HCT116 (cell line): ENCODE measurements around the gene TPI1. TPM values are rescaled to one million over a fixed set of nuclear protein-coding genes. Genes with fewer than 3 reads are reported as not detected.

ENCODE experiments used
- ATAC-seq: fragments of 200-7000 bp; cut with Tn5 transposase; 2 replicates; pipeline ENCODE4 v1.9.1; 2020; ENCODE audit warnings: mild to moderate bottlenecking, moderate library complexity
- BruUV-seq: library from RNA; stranded (reverse); fragments of 400-500 nt; replicated peaks from 2 replicates; lab custom pipeline; 2021; lab: Mats Ljungman, UMichigan
- CTCF ChIA-PET: fragments of 300-600 bp; sonication (Branson Sonifier 250); formaldehyde crosslinking; loops from one replicate; lab custom pipeline; 2021; ENCODE audit warnings: antibody characterized with exemption; lab: Charles Lee
- POLR2A ChIA-PET: fragments of 300-600, 350-600 bp; sonication (Branson Sonifier 250); formaldehyde crosslinking; loops from one replicate; lab custom pipeline; 2021; ENCODE audit warnings: antibody characterized with exemption; lab: Charles Lee
- RAD21 ChIA-PET, 2 experiments: fragments of 300-600 bp; sonication (Branson Sonifier 250); formaldehyde crosslinking; loops; one replicate each; lab custom pipeline; 2023; ENCODE audit warnings: low total read pairs in 2 of 2; ENCODE audit not compliant: uncharacterized antibody in 2 of 2, unreplicated experiment in 2 of 2, low non-redundant PET in 1 of 2; lab: Charles Lee
- DNase-seq: peaks from one replicate; pipeline ENCODE4 v3.0.0-alpha.2; 2010; ENCODE audit warnings: low read depth, low spot score
- H2AFZ ChIP-seq: fragments of 200-600 bp; shearing (Covaris generic), sonication (generic); 2 replicates; pipeline ENCODE4 v1.6.1; 2017; ENCODE audit warnings: low read depth, mixed run types, mixed read lengths, antibody characterized with exemption, low read length; ENCODE audit not compliant: poor library complexity, severe bottlenecking
- H3K27ac ChIP-seq: 2 replicates; pipeline ENCODE4 v1.5.1; 2012; ENCODE audit warnings: low read depth, low read length
- H3K27me3 ChIP-seq: fragments of 200-600 bp; sonication (generic); 2 replicates; pipeline ENCODE4 v1.6.1; 2016; ENCODE audit warnings: mixed run types, low read length, mixed read lengths; ENCODE audit not compliant: insufficient read depth
- H3K36me3 ChIP-seq, 2 experiments: fragments of 200-500 bp in 1 of 2; fragments of 200-600 bp in 1 of 2; sonication (Bioruptor generic) in 1 of 2; sonication (generic) in 1 of 2; 2 replicates each; pipeline versions ENCODE4 v1.5.1 to v1.6.1; 2014 to 2016; ENCODE audit warnings: low read length in 2 of 2, inconsistent platforms in 1 of 2, mixed read lengths in 1 of 2, mixed run types in 1 of 2; ENCODE audit not compliant: insufficient read depth in 2 of 2, control insufficient read depth in 1 of 2
- H3K4me1 ChIP-seq, 2 experiments: fragments of 200-600 bp in 1 of 2; sonication (generic) in 1 of 2; 2 replicates each; pipeline versions ENCODE4 v1.5.1 to v1.6.1; 2012 to 2017; ENCODE audit warnings: low read length in 2 of 2, inconsistent platforms in 1 of 2, mild to moderate bottlenecking in 1 of 2, mixed read lengths in 1 of 2, mixed run types in 1 of 2, moderate library complexity in 1 of 2; ENCODE audit not compliant: insufficient read depth in 2 of 2, control insufficient read depth in 1 of 2
- H3K4me2 ChIP-seq: fragments of 200-600 bp; sonication (generic); 2 replicates; pipeline ENCODE4 v1.6.1; 2017; ENCODE audit warnings: mixed run types, low read length, mixed read lengths
- H3K4me3 ChIP-seq, 2 experiments: fragments of 200-600 bp in 1 of 2; sonication (generic) in 1 of 2; replicated peaks in 1 of 2; 2 replicates each; pipeline ENCODE4 v1.5.1; 2011 to 2016; ENCODE audit warnings: low read length in 2 of 2, control low read depth in 1 of 2, low read depth in 1 of 2, mild to moderate bottlenecking in 1 of 2, mixed read lengths in 1 of 2, mixed run types in 1 of 2
- H3K79me2 ChIP-seq: fragments of 200-600 bp; sonication (generic); 2 replicates; pipeline ENCODE4 v1.6.1; 2017; ENCODE audit warnings: mild to moderate bottlenecking, mixed run types, low read length, moderate library complexity, mixed read lengths; ENCODE audit not compliant: insufficient read depth
- H3K9ac ChIP-seq: fragments of 200-600 bp; sonication (generic); 2 replicates; pipeline ENCODE4 v1.6.1; 2016; ENCODE audit warnings: low read length, mixed read lengths
- H3K9me2 ChIP-seq: fragments of 200-600 bp; sonication (generic), shearing (Covaris generic); 2 replicates; pipeline ENCODE4 v1.6.1; 2017; ENCODE audit warnings: mixed run types, mild to moderate bottlenecking, moderate library complexity; ENCODE audit not compliant: insufficient read depth
- H3K9me3 ChIP-seq, 2 experiments: fragments of 200-500 bp in 1 of 2; fragments of 200-600 bp in 1 of 2; sonication (Bioruptor generic) in 1 of 2; sonication (generic) in 1 of 2; 2 replicates each; pipeline ENCODE4 v1.6.1; 2014 to 2017; ENCODE audit warnings: low read length in 2 of 2, mixed read lengths in 2 of 2, inconsistent platforms in 1 of 2, low read depth in 1 of 2, mild to moderate bottlenecking in 1 of 2, mixed run types in 1 of 2, moderate library complexity in 1 of 2; ENCODE audit not compliant: control insufficient read depth in 1 of 2, insufficient read depth in 1 of 2
- H4K20me1 ChIP-seq: fragments of 200-600 bp; sonication (generic), shearing (Covaris generic); 2 replicates; pipeline ENCODE4 v1.6.1; 2017; ENCODE audit warnings: mixed run types, mild to moderate bottlenecking, moderate library complexity; ENCODE audit not compliant: insufficient read depth
- CBX3 ChIP-seq: IDR thresholded peaks from 2 replicates; pipeline ENCODE4 v1.6.1; 2012; ENCODE audit warnings: low read depth
- CEBPB ChIP-seq: IDR thresholded peaks from 2 replicates; pipeline ENCODE4 v1.6.1; 2012; ENCODE audit warnings: low read depth
- ELF1 ChIP-seq: IDR thresholded peaks from 2 replicates; pipeline ENCODE4 v1.6.1; 2012; ENCODE audit warnings: low read depth, borderline replicate concordance
- EZH2 ChIP-seq: fragments of 200-600 bp; sonication (generic); IDR thresholded peaks from 2 replicates; pipeline ENCODE4 v1.6.1; 2017; ENCODE audit warnings: antibody characterized with exemption, mixed run types
- EZH2phosphoT487 ChIP-seq: fragments of 200-600 bp; IDR thresholded peaks from 2 replicates; pipeline ENCODE4 v1.6.1; 2018; ENCODE audit warnings: antibody characterized with exemption, borderline replicate concordance
- MAX ChIP-seq: IDR thresholded peaks from 2 replicates; pipeline ENCODE4 v1.6.1; 2012
- POLR2AphosphoS5 ChIP-seq: IDR thresholded peaks from 2 replicates; pipeline ENCODE4 v1.6.1; 2011; ENCODE audit warnings: mild to moderate bottlenecking, low read depth, low read length, moderate library complexity
- SIN3A ChIP-seq: IDR thresholded peaks from 2 replicates; pipeline ENCODE4 v1.6.1; 2012; ENCODE audit warnings: low read depth
- SP1 ChIP-seq: IDR thresholded peaks from 2 replicates; pipeline ENCODE4 v1.6.1; 2012; ENCODE audit warnings: low read depth
- SRF ChIP-seq: IDR thresholded peaks from 2 replicates; pipeline ENCODE4 v1.6.1; 2012; ENCODE audit warnings: low read depth
- TCF7L2 ChIP-seq: IDR thresholded peaks from 2 replicates; pipeline ENCODE4 v1.7.0; 2011; ENCODE audit warnings: borderline replicate concordance, inconsistent platforms; ENCODE audit not compliant: insufficient read depth, insufficient read length; ENCODE audit errors: extremely low read depth
- YY1 ChIP-seq: IDR thresholded peaks from 2 replicates; pipeline ENCODE4 v1.6.1; 2011; ENCODE audit warnings: low read length, low read depth, moderate library complexity, mild to moderate bottlenecking; ENCODE audit not compliant: insufficient replicate concordance; ENCODE audit errors: extremely low read depth
- ZFX ChIP-seq: fragments of 450-650 bp; IDR thresholded peaks from 2 replicates; pipeline ENCODE4 v1.6.1; 2017
- intact Hi-C: fragments of 100-400 bp; cut with micrococcal nuclease; formaldehyde crosslinking; loops from 2 replicates; pipeline ENCODE4 v1.10.0; 2022
- total RNA-seq: library from RNA; stranded (reverse); gene quantifications from one replicate; pipeline ENCODE4 v1.2.1, GENCODE V29; 2021; ENCODE audit not compliant: unreplicated experiment

TPI1 gene
- total RNA-seq, 1 experiment from 2014 or later: 1,068 TPM

- peak; percentile 61 for TF ChIP-seq TCF7L2
- no peak for TF ChIP-seq SRF
- Histone ChIP-seq H3K27ac (peak overlapping the region; percentile 65), H2AFZ (no peak overlapping the region), H3K9me2 (no peaks in the 10 kb centered on the region), H3K9ac (peak overlapping the region; percentile 89), H3K79me2 (peaks cover 49% of the 10 kb centered on the region), H3K9me3 (no peaks in the 10 kb centered on the region), H3K4me2 (peak overlapping the region; percentile 100), H3K4me1 (peaks cover 15 to 31% of the 10 kb centered on the region in 2 experiments), H3K4me3 (peak overlapping the region; percentile 67 to 94), H3K36me3 (peaks cover 30 to 48% of the 10 kb centered on the region in 2 experiments; a peak in 3 of 4 replicates), H4K20me1 (no peaks in the 10 kb centered on the region), H3K27me3 (no peaks in the 10 kb centered on the region)
- peak; percentile 6 for ATAC-seq
- DNase-seq: no peak
- intact Hi-C loops: loop anchor here (5.0 kb wide), 1 partner anchor 246 kb away; the partner anchor contains the start of gene CHD4
- no TSS peak for BruUV-seq
- ChIA-PET CTCF (interaction anchor here (0.6 to 3.4 kb wide), 10 partner anchors 16 to 99 kb away, joined by 3 to 38 read pairs (median 9); partner anchors contain the start of genes MLF2, P3H3 and SPSB2), RAD21 (interaction anchor here in 1 of 2 experiments (1.5 kb wide), 1 partner anchor 20 kb away, joined by 5 read pairs; the partner anchor contains the start of gene SPSB2), POLR2A (interaction anchor here (0.6 to 8.9 kb wide), 14 partner anchors 8 to 638 kb away, joined by 3 to 186 read pairs (median 12); partner anchors contain the start of genes C12orf57, COPS7A, GAPDH and GNB3)
Measured at GRCh38 chr12:6852651-6853354, 14.5 kb upstream of the TPI1 start.

DNA sequence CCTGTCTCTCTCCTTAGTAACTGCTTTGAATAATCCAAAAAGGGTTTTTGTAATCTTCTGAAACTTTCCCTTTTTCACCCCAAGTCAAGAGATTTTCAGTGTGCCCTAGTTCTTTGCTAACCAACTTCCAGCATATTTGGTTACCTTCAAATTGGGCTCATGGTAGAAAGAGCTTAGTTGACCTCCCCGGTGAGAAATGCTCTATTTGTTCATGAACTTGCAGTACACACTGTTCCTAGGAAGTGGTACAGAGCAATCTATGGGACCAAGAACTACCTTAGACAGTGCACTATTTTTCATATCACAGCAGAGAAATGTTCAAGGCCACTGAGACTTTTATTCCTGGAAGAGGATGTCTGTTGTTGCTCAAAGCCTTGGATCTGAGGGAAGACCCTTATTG, 13.7 kb upstream of the TPI1 start:
- Histone ChIP-seq H2AFZ (no peak overlapping the region), H4K20me1 (no peaks in the 10 kb centered on the region), H3K4me1 (peaks cover 15 to 31% of the 10 kb centered on the region in 2 experiments), H3K27me3 (no peaks in the 10 kb centered on the region), H3K79me2 (peaks cover 49% of the 10 kb centered on the region), H3K9me2 (no peaks in the 10 kb centered on the region), H3K9ac (peak overlapping the region; percentile 89), H3K36me3 (peaks cover 31 to 55% of the 10 kb centered on the region in 2 experiments; a peak in 3 of 4 replicates), H3K4me2 (peak overlapping the region; percentile 100), H3K9me3 (no peaks in the 10 kb centered on the region), H3K27ac (peak overlapping the region; percentile 65), H3K4me3 (peak overlapping the region; percentile 67 to 94)
- ChIA-PET CTCF (interaction anchor here (2.6 to 3.4 kb wide), 4 partner anchors 19 to 100 kb away, joined by 10 to 38 read pairs (median 24); partner anchors contain the start of genes MLF2 and SPSB2), RAD21 (no interaction called here), POLR2A (interaction anchor here (8.9 kb wide), 1 partner anchor 15 kb away, joined by 186 read pairs; the partner anchor contains the start of genes SPSB2 and TPI1)
- TF ChIP-seq CEBPB: no peak
- no peak for TF ChIP-seq SP1
- no peak for TF ChIP-seq TCF7L2
- TF ChIP-seq MAX: no peak
- TF ChIP-seq SIN3A: no peak
- no peak for TF ChIP-seq EZH2
- no peak for TF ChIP-seq ELF1
- no peak for TF ChIP-seq POLR2AphosphoS5
- no peak for TF ChIP-seq CBX3
- TF ChIP-seq YY1: no peak
- no peak for TF ChIP-seq ZFX
- no peak for TF ChIP-seq EZH2phosphoT487
- ATAC-seq: no peak
- intact Hi-C loops: loop anchor here (5.0 kb wide), 1 partner anchor 246 kb away; the partner anchor contains the start of gene CHD4
- no TSS peak for BruUV-seq
- no peak for DNase-seq
